Endodermal cell (in vitro differentiated cells): Measurements from ENCODE around the gene SLC24A3. TPM values are rescaled to one million over a fixed set of nuclear protein-coding genes. Genes with fewer than 3 reads are reported as not detected.

Source experiments
- DNase-seq: peaks from one replicate; pipeline ENCODE4 v3.0.0-alpha.2; 2017
- H3K27ac ChIP-seq: 2 replicates; pipeline ENCODE4 v1.5.1; 2013; ENCODE audit warnings: mild to moderate bottlenecking, low read depth, low read length, moderate library complexity
- H3K27me3 ChIP-seq: 2 replicates; pipeline ENCODE4 v1.6.1; 2013; ENCODE audit warnings: mild to moderate bottlenecking, low read length, moderate library complexity; ENCODE audit not compliant: insufficient read depth, control insufficient read depth, poor library complexity, severe bottlenecking
- H3K36me3 ChIP-seq: 2 replicates; pipeline ENCODE4 v1.7.0; 2013; ENCODE audit warnings: mild to moderate bottlenecking, low read length, moderate library complexity; ENCODE audit not compliant: control insufficient read depth, insufficient read depth
- H3K4me1 ChIP-seq: one replicate; pipeline ENCODE4 v1.7.0; 2013; ENCODE audit warnings: low read length; ENCODE audit not compliant: control insufficient read depth, insufficient read depth
- H3K4me3 ChIP-seq: 2 replicates; pipeline ENCODE4 v1.5.1; 2013; ENCODE audit warnings: mild to moderate bottlenecking, low read length, moderate library complexity
- H3K9ac ChIP-seq: 2 replicates; pipeline ENCODE4 v1.6.1; 2013; ENCODE audit warnings: mild to moderate bottlenecking, low read length, moderate library complexity; ENCODE audit not compliant: poor library complexity, severe bottlenecking; ENCODE audit errors: extremely low read depth
- H3K9me3 ChIP-seq: 2 replicates; pipeline ENCODE4 v1.6.1; 2013; ENCODE audit warnings: mild to moderate bottlenecking, low read length, moderate library complexity; ENCODE audit not compliant: control insufficient read depth
- H3K27ac Mint-ChIP-seq: 2 replicates; pipeline ENCODE4 v1.8.0; 2020; ENCODE audit warnings: mixed read lengths
- H3K27me3 Mint-ChIP-seq: 2 replicates; pipeline ENCODE4 v1.8.0; 2021; ENCODE audit warnings: mild to moderate bottlenecking, mixed read lengths; ENCODE audit not compliant: insufficient read depth
- H3K36me3 Mint-ChIP-seq: 2 replicates; pipeline ENCODE4 v1.8.0; 2020; ENCODE audit warnings: low read depth, mixed read lengths
- H3K4me1 Mint-ChIP-seq: 2 replicates; pipeline ENCODE4 v1.8.0; 2020; ENCODE audit warnings: mixed read lengths
- H3K4me3 Mint-ChIP-seq: 2 replicates; pipeline ENCODE4 v1.8.0; 2020; ENCODE audit warnings: mild to moderate bottlenecking, moderate library complexity, mixed read lengths
- H3K9me3 Mint-ChIP-seq: 2 replicates; pipeline ENCODE4 v1.8.0; 2020; ENCODE audit warnings: mild to moderate bottlenecking, mixed read lengths
- CTCF ChIP-seq: fragments of 200-600 bp; sonication (generic); conservative IDR thresholded peaks from 2 replicates; pipeline ENCODE4 v1.5.0; 2021; ENCODE audit warnings: antibody characterized with exemption, mild to moderate bottlenecking
- WGBS, 2 experiments: methylation state at CpG; one replicate each; pipeline versions ENCODE4 v1.1.5 to v1.1.7; 2013; ENCODE audit warnings: missing lambda C conversion rate in 2 of 2, mixed read lengths in 1 of 2; ENCODE audit not compliant: insufficient coverage in 1 of 2, insufficient read length in 1 of 2; 5-methylcytosine and 5-hydroxymethylcytosine counted together
- total RNA-seq, 2 donors: library from RNA; stranded (reverse); fragmentation: NEBNext Ultra II Directional in 1 of 2; extraction: Animal tissue kit (Norgen Biotek cat#: 25700) in 1 of 2; gene quantifications; 2 replicates in 1 of 2; 3 replicates in 1 of 2; pipeline ENCODE4 v1.2.1, GENCODE V29; 2021

The SLC24A3 gene
- total RNA-seq, 2 donors from 2014 or later: 1.5 to 1.8 TPM

GRCh38 chr20:19602675-19603375 lies 390.4 kb downstream of the SLC24A3 start:
- Histone ChIP-seq H3K9ac (no peak overlapping the region), H3K27me3 (no peaks in the 10 kb centered on the region), H3K4me3 (no peak overlapping the region), H3K4me1 (no peaks in the 10 kb centered on the region), H3K27ac (no peak overlapping the region), H3K36me3 (no peaks in the 10 kb centered on the region), H3K9me3 (no peaks in the 10 kb centered on the region)
- no peak overlapping the region for H3K27ac Mint-ChIP-seq
- H3K4me3 Mint-ChIP-seq: no peak overlapping the region
- no peak for TF ChIP-seq CTCF
- H3K4me1 Mint-ChIP-seq: no peaks in the 10 kb centered on the region
- DNase-seq: no peak
- peaks cover 2% of the 10 kb centered on the region for H3K27me3 Mint-ChIP-seq
- H3K36me3 Mint-ChIP-seq: no peaks in the 10 kb centered on the region
- no peaks in the 10 kb centered on the region for H3K9me3 Mint-ChIP-seq
- 81 to 95% methylated on average over 7 to 9 of the region's 9 CpGs for WGBS, 2 experiments

- no peak for TF ChIP-seq CTCF
- Histone ChIP-seq H3K9me3 (no peaks in the 10 kb centered on the region), H3K9ac (no peak overlapping the region), H3K27me3 (no peaks in the 10 kb centered on the region), H3K4me1 (no peaks in the 10 kb centered on the region), H3K4me3 (no peak overlapping the region), H3K27ac (no peak overlapping the region), H3K36me3 (no peaks in the 10 kb centered on the region)
- no peak overlapping the region for H3K4me3 Mint-ChIP-seq
- H3K27ac Mint-ChIP-seq: no peak overlapping the region
- 90 to 100% methylated on average over 3 to 6 of the region's 6 CpGs for WGBS, 2 experiments
- no peaks in the 10 kb centered on the region for H3K4me1 Mint-ChIP-seq
- DNase-seq: no peak
- no peaks in the 10 kb centered on the region for H3K9me3 Mint-ChIP-seq
- H3K36me3 Mint-ChIP-seq: no peaks in the 10 kb centered on the region
- H3K27me3 Mint-ChIP-seq: peaks cover 2% of the 10 kb centered on the region
Observed at GRCh38 chr20:19603376-19603750, 390.9 kb downstream of the SLC24A3 start.

- Mint-ChIP-seq H3K4me3 (no peak overlapping the region), H3K36me3 (no peaks in the 10 kb centered on the region), H3K9me3 (no peaks in the 10 kb centered on the region), H3K27ac (no peak overlapping the region), H3K27me3 (peaks cover 7% of the 10 kb centered on the region), H3K4me1 (no peaks in the 10 kb centered on the region)
- H3K9ac ChIP-seq: no peak overlapping the region
- H3K27ac ChIP-seq: no peak overlapping the region
- WGBS, 2 experiments: 71 to 88% methylated on average over 1 of the region's 1 CpG
- H3K36me3 ChIP-seq: no peaks in the 10 kb centered on the region
- no peaks in the 10 kb centered on the region for H3K9me3 ChIP-seq
- H3K27me3 ChIP-seq: no peaks in the 10 kb centered on the region
- no peak for TF ChIP-seq CTCF
- no peak overlapping the region for H3K4me3 ChIP-seq
- H3K4me1 ChIP-seq: no peaks in the 10 kb centered on the region
- DNase-seq: no peak
Observed at GRCh38 chr20:19605786-19606485, 393.5 kb downstream of the SLC24A3 start.
